ENCODE results near the gene SMG7. TPM values are rescaled to one million over a fixed set of nuclear protein-coding genes. Genes with fewer than 3 reads are reported as not detected.
A peak's percentile ranks its signal among the peaks of the same experiment; 100 is the strongest.

Gene SMG7
- total RNA-seq, 1 donor from 2014 or later: 7.0 TPM

DNA sequence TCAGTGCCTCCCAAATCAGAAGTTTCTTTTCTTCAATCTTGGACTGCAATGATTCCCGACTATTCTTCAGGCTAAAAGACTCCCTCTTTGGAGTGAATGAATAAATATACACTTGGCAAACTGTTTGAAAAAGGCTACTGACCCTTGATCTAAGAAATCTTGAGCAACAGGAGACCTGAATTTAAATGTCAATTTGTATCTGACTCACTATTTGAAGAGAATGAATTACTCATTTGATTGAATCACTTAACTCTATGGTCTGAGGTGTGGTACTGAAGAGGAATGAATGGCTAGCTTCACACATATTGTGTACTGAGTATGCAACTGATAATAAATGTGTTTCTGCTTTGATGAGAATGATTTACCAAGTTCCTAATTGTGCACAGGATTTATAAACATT is 4.6 kb upstream of the SMG7 start:
- H3K4me3 ChIP-seq (ENCODE audit: low read depth, low read length): no peak overlapping the region
- TF ChIP-seq, protein P1, sequence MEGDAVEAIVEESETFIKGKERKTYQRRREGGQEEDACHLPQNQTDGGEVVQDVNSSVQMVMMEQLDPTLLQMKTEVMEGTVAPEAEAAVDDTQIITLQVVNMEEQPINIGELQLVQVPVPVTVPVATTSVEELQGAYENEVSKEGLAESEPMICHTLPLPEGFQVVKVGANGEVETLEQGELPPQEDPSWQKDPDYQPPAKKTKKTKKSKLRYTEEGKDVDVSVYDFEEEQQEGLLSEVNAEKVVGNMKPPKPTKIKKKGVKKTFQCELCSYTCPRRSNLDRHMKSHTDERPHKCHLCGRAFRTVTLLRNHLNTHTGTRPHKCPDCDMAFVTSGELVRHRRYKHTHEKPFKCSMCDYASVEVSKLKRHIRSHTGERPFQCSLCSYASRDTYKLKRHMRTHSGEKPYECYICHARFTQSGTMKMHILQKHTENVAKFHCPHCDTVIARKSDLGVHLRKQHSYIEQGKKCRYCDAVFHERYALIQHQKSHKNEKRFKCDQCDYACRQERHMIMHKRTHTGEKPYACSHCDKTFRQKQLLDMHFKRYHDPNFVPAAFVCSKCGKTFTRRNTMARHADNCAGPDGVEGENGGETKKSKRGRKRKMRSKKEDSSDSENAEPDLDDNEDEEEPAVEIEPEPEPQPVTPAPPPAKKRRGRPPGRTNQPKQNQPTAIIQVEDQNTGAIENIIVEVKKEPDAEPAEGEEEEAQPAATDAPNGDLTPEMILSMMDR (conservative IDR thresholded peaks at IDR 0.05; ENCODE audit: low read depth, low read length): no peak
- DNase-seq (ENCODE audit: low read depth): peak; percentile 74

DNA sequence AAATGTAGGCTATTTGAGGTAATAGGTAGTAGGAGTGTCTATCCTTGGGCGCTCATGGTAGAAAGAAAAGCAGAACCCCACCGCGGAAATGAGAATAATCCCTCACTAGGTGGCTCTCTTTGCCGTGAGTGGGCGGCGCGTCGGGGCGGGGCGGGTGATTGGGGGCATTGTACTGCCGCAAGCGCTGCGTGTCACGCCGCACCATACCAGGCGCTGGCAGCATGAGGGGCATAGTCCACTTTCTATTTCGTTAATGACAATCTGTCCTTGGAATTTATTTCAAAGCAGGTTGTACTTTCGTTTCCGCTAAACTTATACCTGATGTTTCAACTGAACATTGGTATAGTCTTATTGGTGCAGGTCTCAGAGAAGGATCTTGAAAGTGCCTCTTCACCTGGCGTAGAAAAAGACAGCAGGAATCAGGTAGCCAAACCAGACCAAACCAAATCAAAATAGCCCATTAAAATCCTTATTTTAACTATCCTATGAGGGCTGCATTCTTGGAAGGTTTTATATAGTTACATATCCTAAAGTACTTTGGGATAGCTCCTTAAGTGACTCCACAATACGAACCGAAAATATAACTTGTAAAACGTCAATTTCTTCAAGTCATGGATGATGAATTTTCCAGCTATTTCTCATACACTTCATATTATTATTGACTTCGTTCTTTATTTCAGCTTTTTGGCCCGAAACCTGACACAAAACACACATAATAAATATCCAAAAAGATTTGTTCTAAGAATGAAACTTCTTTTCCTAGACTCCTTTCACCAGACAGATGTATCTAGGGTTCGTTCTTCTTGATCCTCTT is 1.9 kb upstream of the SMG7 start:
- no peak for DNase-seq (ENCODE audit: low read depth)

DNA sequence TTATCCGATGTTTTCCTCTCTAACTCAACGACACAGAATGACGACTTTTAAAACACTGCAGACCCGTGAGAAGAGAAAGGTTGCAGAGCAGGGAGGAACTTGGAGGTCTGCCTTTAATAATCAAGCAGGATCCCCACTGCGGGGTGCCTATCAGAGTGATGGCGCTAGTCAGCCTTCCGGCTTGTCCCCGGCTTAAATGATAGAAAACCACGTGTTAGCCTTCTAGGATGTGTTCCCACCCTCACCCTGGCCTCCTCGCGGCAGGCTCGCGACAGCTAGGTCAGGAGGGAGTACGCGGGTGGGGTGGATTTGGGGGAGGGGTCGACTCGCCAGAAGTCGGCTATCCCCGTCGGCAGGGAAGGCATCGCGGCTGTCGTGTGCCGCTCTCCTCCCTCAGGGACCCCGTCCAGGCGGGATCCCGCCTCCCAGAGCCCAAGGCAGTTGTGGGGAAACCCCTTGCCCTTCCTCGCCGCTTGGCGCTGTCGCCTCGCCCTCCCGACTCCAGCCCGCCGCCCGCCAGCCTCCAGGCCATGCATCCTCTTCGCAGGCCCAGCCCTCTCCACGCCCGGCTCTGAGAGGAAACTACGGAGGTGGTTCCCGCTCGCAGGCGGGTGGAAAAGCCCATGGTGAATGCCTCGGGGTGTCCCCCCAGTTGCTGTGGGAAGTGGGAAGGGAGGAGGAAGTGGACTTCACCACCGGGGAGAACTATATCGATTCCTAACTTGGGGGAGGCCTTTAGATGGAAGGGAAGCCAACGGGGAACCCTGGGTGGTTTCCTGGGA is 1.1 kb upstream of the SMG7 start:
- DNase-seq (ENCODE audit: low read depth): no peak
- peak overlapping the region; percentile 88 for H3K4me3 ChIP-seq (ENCODE audit: low read depth, low read length)
- TF ChIP-seq, protein P1 (conservative IDR thresholded peaks at IDR 0.05; ENCODE audit: low read depth, low read length): peak; percentile 6

More for the DNA sequence above, 1.9 kb upstream of the SMG7 start:
- peak overlapping the region; percentile 88 for H3K4me3 ChIP-seq (ENCODE audit: low read depth, low read length)
- TF ChIP-seq, protein P1 (conservative IDR thresholded peaks at IDR 0.05; ENCODE audit: low read depth, low read length): peak; percentile 50

DNA sequence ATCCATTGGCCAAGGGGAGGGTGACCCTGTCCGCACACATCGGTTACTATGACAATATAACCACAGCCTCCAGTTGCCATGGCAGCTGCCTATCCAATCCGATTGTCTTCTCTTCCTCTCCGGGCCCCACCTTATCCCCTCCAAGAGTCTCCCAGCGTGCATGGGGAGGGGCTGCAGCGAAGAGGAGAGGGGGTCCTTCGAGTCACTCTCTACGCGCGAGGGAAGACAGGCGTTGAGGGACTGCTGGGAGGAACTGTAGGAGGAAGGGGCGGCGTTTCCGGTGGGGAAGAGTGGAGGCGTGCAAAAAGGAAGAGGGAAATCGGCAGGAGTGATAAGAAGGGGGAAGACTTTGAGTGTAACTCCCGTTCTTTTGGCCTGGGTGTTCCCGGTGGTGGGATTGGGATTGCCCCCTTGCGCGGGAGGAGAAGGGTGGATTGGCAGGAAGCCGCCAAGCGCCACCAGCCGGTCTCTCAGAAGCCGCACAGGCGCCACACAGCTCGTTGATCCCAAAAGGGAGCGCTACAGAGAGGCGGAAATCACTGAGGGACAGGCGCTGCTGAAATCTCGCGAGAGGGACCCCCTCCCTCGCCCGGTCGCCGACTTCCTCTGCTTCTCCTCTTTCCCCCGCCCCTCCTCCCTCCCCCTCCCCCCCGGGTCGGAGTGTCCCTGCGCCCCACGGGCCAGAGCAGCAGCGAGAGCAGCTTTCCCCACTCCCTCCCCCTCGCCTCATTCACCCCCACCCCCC is 384 bp upstream of the SMG7 start:
- H3K4me3 ChIP-seq (ENCODE audit: low read depth, low read length): peak overlapping the region; percentile 88
- TF ChIP-seq, protein P1 (conservative IDR thresholded peaks at IDR 0.05; ENCODE audit: low read depth, low read length): no peak
- peak; percentile 89 for DNase-seq (ENCODE audit: low read depth)

DNA sequence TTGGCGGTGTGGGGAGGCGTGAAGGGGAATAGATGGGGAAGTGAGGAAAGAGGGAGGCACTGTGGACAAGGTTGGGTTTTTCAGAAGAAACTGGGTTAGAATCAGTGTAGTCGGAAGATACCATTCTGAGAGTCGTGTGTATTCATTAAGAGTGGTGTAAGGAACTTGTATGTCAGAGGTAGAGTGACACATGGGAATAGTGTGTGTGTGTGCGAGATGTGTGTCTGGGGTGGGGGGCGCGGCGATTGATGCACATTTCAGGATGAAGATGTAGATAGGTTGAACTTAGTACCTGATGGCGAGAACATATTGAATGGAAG is 878 bp downstream of the SMG7 start:
- peak overlapping the region; percentile 88 for H3K4me3 ChIP-seq (ENCODE audit: low read depth, low read length)
- TF ChIP-seq, protein P1 (conservative IDR thresholded peaks at IDR 0.05; ENCODE audit: low read depth, low read length): no peak
- DNase-seq (ENCODE audit: low read depth): no peak

DNA sequence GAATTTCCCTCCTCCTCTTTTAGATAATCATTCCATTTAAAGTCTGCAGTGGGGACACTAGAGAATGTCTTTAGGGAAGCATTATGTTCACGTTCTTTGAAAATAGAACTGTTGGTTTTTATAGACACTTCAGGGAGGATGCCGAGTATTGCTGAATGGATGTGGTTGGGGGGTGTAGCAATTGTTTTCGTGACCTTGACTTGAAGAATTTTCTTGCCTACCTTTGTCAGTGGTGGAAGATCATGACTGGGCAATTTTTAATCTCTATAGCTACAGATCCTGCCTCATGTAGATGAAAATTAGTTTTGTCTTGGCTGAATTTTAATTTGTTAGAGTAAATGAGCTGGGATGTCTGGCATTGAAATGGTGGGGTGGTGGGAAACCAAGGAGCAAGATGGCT is 3.8 kb downstream of the SMG7 start:
- H3K4me3 ChIP-seq (ENCODE audit: low read depth, low read length): no peak overlapping the region
- DNase-seq (ENCODE audit: low read depth): no peak
- TF ChIP-seq, protein P1 (conservative IDR thresholded peaks at IDR 0.05; ENCODE audit: low read depth, low read length): no peak
